ENCODE results near the gene SLC5A5.
A peak's percentile ranks its signal among the peaks of the same experiment; 100 is the strongest.

SLC5A5 gene

GRCh38 chr19:17843908-17844490 lies 27.7 kb upstream of the SLC5A5 start:
- DNase-seq, result no peak
- in situ Hi-C loops (cut with MboI; ENCODE audit: low pct_unique_long_range_greater_than_20kb, low sequenced_read_pairs), result no loop called here

- in situ Hi-C loops (cut with MboI; ENCODE audit: low pct_unique_long_range_greater_than_20kb, low sequenced_read_pairs), result no loop called here
- no peak for DNase-seq
These were observed 25.6 kb upstream of the SLC5A5 start for GRCh38 chr19:17846146-17846545.

GRCh38 chr19:17847538-17848366 lies 24.0 kb upstream of the SLC5A5 start, which contains the start of gene JAK3:
Gene JAK3 (minus strand): TSS chr19:17847982. CDS start chr19:17844417, 3,565 bp downstream.
- in situ Hi-C loops (cut with MboI; ENCODE audit: low pct_unique_long_range_greater_than_20kb, low sequenced_read_pairs), result no loop called here
- DNase-seq, result peak; percentile 62

- in situ Hi-C loops (cut with MboI; ENCODE audit: low pct_unique_long_range_greater_than_20kb, low sequenced_read_pairs), result no loop called here
- no peak for DNase-seq
These were observed 23.0 kb upstream of the SLC5A5 start for GRCh38 chr19:17848595-17849292.

GRCh38 chr19:17854061-17854460 lies 17.7 kb upstream of the SLC5A5 start:
- in situ Hi-C loops (cut with MboI; ENCODE audit: low pct_unique_long_range_greater_than_20kb, low sequenced_read_pairs), result no loop called here
- DNase-seq, result no peak

- in situ Hi-C loops (cut with MboI; ENCODE audit: low pct_unique_long_range_greater_than_20kb, low sequenced_read_pairs), result no loop called here
- peak; percentile 83 for DNase-seq
These were observed 16.2 kb upstream of the SLC5A5 start for GRCh38 chr19:17855280-17856152.

- DNase-seq, result peak; percentile 99
- in situ Hi-C loops (cut with MboI; ENCODE audit: low pct_unique_long_range_greater_than_20kb, low sequenced_read_pairs), result no loop called here
These were observed 12.0 kb upstream of the SLC5A5 start, which contains the start of gene RPL18A for GRCh38 chr19:17859533-17860330. Gene RPL18A (plus strand): TSS chr19:17859910. CDS start chr19:17859957, 47 bp downstream.

- in situ Hi-C loops (cut with MboI; ENCODE audit: low pct_unique_long_range_greater_than_20kb, low sequenced_read_pairs), result no loop called here
These were observed 11.3 kb upstream of the SLC5A5 start for GRCh38 chr19:17860331-17860992.

GRCh38 chr19:17860993-17861360 lies 10.8 kb upstream of the SLC5A5 start:
- DNase-seq, result no peak
- in situ Hi-C loops (cut with MboI; ENCODE audit: low pct_unique_long_range_greater_than_20kb, low sequenced_read_pairs), result no loop called here

More at GRCh38 chr19:17860331-17860992, 11.3 kb upstream of the SLC5A5 start:
- no peak for DNase-seq

- no peak for DNase-seq
- in situ Hi-C loops (cut with MboI; ENCODE audit: low pct_unique_long_range_greater_than_20kb, low sequenced_read_pairs), result no loop called here
These were observed 10.0 kb upstream of the SLC5A5 start for GRCh38 chr19:17861542-17862402.

GRCh38 chr19:17862711-17863519 lies 8.8 kb upstream of the SLC5A5 start:
- in situ Hi-C loops (cut with MboI; ENCODE audit: low pct_unique_long_range_greater_than_20kb, low sequenced_read_pairs), result no loop called here
- no peak for DNase-seq

GRCh38 chr19:17863520-17864182 lies 8.1 kb upstream of the SLC5A5 start:
- DNase-seq, result no peak
- in situ Hi-C loops (cut with MboI; ENCODE audit: low pct_unique_long_range_greater_than_20kb, low sequenced_read_pairs), result no loop called here

- in situ Hi-C loops (cut with MboI; ENCODE audit: low pct_unique_long_range_greater_than_20kb, low sequenced_read_pairs), result no loop called here
These were observed 6.1 kb upstream of the SLC5A5 start for GRCh38 chr19:17865364-17866311.

GRCh38 chr19:17866312-17866963 lies 5.3 kb upstream of the SLC5A5 start:
- no peak for DNase-seq
- in situ Hi-C loops (cut with MboI; ENCODE audit: low pct_unique_long_range_greater_than_20kb, low sequenced_read_pairs), result no loop called here

More at GRCh38 chr19:17865364-17866311, 6.1 kb upstream of the SLC5A5 start:
- peak; percentile 54 for DNase-seq

Data from KBM-7 (cell line).